Epithelial cell of proximal tubule (primary cell): ENCODE measurements around the gene FAM227A. TPM values are rescaled to one million over a fixed set of nuclear protein-coding genes. Genes with fewer than 3 reads are reported as not detected.

ENCODE experiments used
- DNase-seq: peaks from one replicate; pipeline ENCODE4 v3.0.0-alpha.2; 2011; ENCODE audit warnings: low read depth
- H3K4me3 ChIP-seq: 2 replicates; pipeline ENCODE4 v1.5.1; 2011; ENCODE audit warnings: low read depth, mild to moderate bottlenecking, low read length
- total RNA-seq: library from RNA; depleted of rRNA; stranded (reverse); fragments of >200 nt; gene quantifications from 2 replicates; pipeline ENCODE4 v1.2.3, GENCODE V29; 2015
- TF ChIP-seq, protein P1 (sequence below): conservative IDR thresholded peaks from 2 replicates; pipeline ENCODE4 v1.5.1; 2012; ENCODE audit warnings: low read depth, mild to moderate bottlenecking, low read length

Gene FAM227A
- total RNA-seq, 1 donor from 2014 or later, result 2.0 TPM

DNA sequence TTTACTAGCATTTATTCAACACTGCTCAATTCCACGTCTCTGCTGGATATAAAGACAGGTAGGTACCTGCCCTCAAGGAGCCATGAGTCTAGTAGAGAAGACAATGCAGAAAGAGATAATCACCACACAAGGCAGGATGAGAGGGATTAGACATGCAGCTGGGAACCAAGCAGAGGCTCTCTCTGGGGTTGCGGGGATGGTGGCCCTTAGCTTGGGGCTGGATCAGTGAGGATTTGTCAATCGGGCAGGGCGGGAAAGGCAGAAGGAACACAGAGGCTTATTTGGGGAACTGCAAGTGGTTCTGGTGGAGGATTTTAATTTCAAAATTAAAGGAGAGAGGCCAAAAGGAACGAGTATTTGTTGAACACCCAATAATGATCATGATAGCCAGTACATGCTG lies 77.7 kb downstream of the FAM227A start:
- DNase-seq, result no peak
- H3K4me3 ChIP-seq, result no peak overlapping the region
- TF ChIP-seq, protein P1, sequence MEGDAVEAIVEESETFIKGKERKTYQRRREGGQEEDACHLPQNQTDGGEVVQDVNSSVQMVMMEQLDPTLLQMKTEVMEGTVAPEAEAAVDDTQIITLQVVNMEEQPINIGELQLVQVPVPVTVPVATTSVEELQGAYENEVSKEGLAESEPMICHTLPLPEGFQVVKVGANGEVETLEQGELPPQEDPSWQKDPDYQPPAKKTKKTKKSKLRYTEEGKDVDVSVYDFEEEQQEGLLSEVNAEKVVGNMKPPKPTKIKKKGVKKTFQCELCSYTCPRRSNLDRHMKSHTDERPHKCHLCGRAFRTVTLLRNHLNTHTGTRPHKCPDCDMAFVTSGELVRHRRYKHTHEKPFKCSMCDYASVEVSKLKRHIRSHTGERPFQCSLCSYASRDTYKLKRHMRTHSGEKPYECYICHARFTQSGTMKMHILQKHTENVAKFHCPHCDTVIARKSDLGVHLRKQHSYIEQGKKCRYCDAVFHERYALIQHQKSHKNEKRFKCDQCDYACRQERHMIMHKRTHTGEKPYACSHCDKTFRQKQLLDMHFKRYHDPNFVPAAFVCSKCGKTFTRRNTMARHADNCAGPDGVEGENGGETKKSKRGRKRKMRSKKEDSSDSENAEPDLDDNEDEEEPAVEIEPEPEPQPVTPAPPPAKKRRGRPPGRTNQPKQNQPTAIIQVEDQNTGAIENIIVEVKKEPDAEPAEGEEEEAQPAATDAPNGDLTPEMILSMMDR, result no peak

- no peak for DNase-seq
- TF ChIP-seq, protein P1, result peak; percentile 58
- no peak overlapping the region for H3K4me3 ChIP-seq
Observed at GRCh38 chr22:38572065-38572464, 84.1 kb downstream of the FAM227A start.

- TF ChIP-seq, protein P1, result peak; percentile 29
- H3K4me3 ChIP-seq, result peak overlapping the region; percentile 65
- DNase-seq, result no peak
Observed at GRCh38 chr22:38570779-38571364, 85.3 kb downstream of the FAM227A start.

DNA sequence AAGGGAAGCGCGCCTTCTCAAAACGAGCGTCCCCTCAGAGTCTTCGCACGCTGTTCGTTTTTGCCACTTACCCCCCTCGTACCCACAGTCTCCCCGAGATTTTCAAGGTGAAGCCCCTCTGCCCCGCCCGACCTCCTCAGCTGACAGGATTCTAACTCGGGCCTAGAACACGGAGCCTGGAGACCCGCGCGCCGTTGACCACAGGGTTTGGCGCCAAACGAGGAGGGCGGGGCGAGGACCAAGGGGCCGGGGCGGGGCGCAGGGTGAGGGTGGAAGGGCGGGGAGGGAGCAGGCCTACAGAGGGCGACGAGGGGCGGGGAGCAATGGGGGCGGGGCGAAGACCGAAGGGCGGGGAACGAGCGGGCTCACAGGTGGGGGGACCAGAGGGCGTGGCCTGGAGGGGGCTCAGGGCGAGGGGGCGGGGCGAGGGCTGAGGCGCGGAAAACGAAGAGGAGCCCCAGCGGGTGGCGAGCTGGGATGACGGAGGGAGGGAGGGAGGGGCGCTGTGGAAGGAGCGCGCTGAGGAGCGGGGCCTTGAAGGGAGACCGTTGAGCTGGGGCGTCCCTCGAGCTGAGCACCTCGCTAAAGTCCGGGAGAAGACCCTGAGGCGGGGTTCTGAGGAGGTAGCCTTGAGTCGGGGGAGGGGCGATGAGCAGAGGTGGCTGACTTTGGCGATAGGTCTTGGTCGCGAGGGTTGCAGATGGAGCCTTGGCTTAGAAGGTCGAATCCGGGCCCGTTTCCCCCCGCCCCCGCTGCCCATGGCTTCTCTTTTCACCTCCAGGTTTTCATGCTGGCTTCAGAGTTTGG lies 86.0 kb downstream of the FAM227A start, which contains the start of gene DMC1:
DMC1 (minus strand) TSS at position 212 of the 807 bp plus-strand sequence. CDS start 1,927 bp downstream, outside the sequence.
- peak within 1 kb of the TSS; percentile 65 for H3K4me3 ChIP-seq
- TF ChIP-seq, protein P1, result no peak
- DNase-seq, result no peak

GRCh38 chr22:38569181-38569971 lies 86.8 kb downstream of the FAM227A start:
- peak overlapping the region; percentile 65 for H3K4me3 ChIP-seq
- TF ChIP-seq, protein P1, result no peak
- DNase-seq, result no peak

DNA sequence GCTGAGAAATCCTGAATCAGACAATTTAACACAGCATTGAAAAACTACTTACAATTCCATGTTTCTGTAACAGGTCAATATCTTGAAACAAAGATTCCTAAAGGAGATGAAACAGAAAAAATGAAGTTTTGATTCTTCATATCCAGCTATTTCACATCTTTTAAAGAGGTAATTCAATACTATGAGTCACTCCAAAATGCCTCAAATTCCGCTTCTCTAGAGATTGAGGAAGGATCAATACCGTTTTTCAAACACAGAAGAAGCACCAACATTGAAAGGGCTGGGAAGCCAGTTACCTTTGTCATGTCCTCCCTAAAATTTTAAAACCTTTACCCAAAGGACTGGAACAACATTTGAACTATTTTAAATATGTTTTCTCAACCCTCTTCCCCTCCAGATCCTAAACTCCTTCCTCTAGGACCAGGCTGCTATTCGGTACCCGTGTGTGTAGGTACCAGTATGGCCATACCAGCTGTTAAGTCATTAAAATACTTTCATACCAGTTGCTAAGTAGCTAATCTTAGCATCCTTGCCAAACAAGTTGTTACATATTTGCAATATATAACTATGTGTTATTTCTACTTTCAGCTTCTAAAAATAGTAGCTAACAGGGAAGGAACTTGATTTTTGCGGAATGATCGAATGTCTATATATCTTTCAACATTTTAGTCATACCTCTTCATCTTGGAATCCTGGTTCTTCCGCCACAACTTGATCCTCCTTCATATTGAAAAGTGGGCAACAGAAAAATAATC lies 88.5 kb downstream of the FAM227A start:
- no peak overlapping the region for H3K4me3 ChIP-seq
- TF ChIP-seq, protein P1, result no peak
- no peak for DNase-seq
